AG04449 (cell line): Measurements from ENCODE around the gene MAPKBP1.

Experiments used
- CTCF ChIA-PET: fragments of 350-600 bp; formaldehyde crosslinking; extraction: SDS; loops from one replicate; lab custom pipeline; 2021; ENCODE audit warnings: antibody characterized with exemption; lab: Yijun Ruan, JAX
- POLR2A ChIA-PET: fragments of 400-600, 350-600 bp; formaldehyde crosslinking; extraction: SDS; loops from one replicate; lab custom pipeline; 2020; ENCODE audit warnings: antibody characterized with exemption, inconsistent platforms; lab: Yijun Ruan, JAX
- DNase-seq: peaks from one replicate; pipeline ENCODE4 v3.0.0-alpha.2; 2010; ENCODE audit warnings: low read depth, low spot score
- H3K4me3 ChIP-seq: 2 replicates; pipeline ENCODE4 v1.5.1; 2011; ENCODE audit warnings: low read depth, mild to moderate bottlenecking, control low read depth, low read length
- CTCF ChIP-seq: IDR thresholded peaks from one replicate; pipeline ENCODE4 v1.5.1; 2011; ENCODE audit warnings: mild to moderate bottlenecking, moderate library complexity, low read length, control low read depth, inconsistent platforms; ENCODE audit not compliant: insufficient read depth; ENCODE audit errors: missing control alignments

Gene MAPKBP1

GRCh38 chr15:41789662-41790061, 15.4 kb downstream of the MAPKBP1 start:
- no peak overlapping the region for H3K4me3 ChIP-seq
- TF ChIP-seq CTCF: no peak
- ChIA-PET CTCF (interaction anchor here (0.6 to 12.8 kb wide), 6 partner anchors 9 to 265 kb away, joined by 3 to 163 read pairs (median 5); partner anchors contain the start of gene MAPKBP1), POLR2A (interaction anchor here (1.7 kb wide), 1 partner anchor 16 kb away, joined by 7 read pairs; the partner anchor contains the start of gene MAPKBP1)
- no peak for DNase-seq

GRCh38 chr15:41790169-41790568, 15.9 kb downstream of the MAPKBP1 start:
- TF ChIP-seq CTCF: no peak
- H3K4me3 ChIP-seq: no peak overlapping the region
- ChIA-PET CTCF (interaction anchor here (0.6 to 12.8 kb wide), 6 partner anchors 15 to 265 kb away, joined by 3 to 163 read pairs (median 3); partner anchors contain the start of gene MAPKBP1), POLR2A (interaction anchor here (1.7 kb wide), 1 partner anchor 16 kb away, joined by 7 read pairs; the partner anchor contains the start of gene MAPKBP1)
- no peak for DNase-seq

- POLR2A ChIA-PET: interaction anchor here (1.7 kb wide), 1 partner anchor 17 kb away, joined by 7 read pairs; the partner anchor contains the start of gene MAPKBP1
- TF ChIP-seq CTCF: no peak
- DNase-seq: no peak
- H3K4me3 ChIP-seq: no peak overlapping the region
- CTCF ChIA-PET: interaction anchor here (1.2 to 12.8 kb wide), 3 partner anchors 16 to 114 kb away, joined by 3 to 163 read pairs (median 102); partner anchors contain the start of gene MAPKBP1
Measured at GRCh38 chr15:41790756-41791546, 16.7 kb downstream of the MAPKBP1 start.

GRCh38 chr15:41791547-41791937, 17.3 kb downstream of the MAPKBP1 start:
- CTCF ChIA-PET: interaction anchor here (1.2 to 12.8 kb wide), 3 partner anchors 17 to 113 kb away, joined by 3 to 163 read pairs (median 102); partner anchors contain the start of gene MAPKBP1
- no peak overlapping the region for H3K4me3 ChIP-seq
- no peak for TF ChIP-seq CTCF
- no peak for DNase-seq
- POLR2A ChIA-PET: no interaction called here

- DNase-seq: no peak
- H3K4me3 ChIP-seq: no peak overlapping the region
- ChIA-PET CTCF (interaction anchor here (0.6 to 12.8 kb wide), 4 partner anchors 13 to 188 kb away, joined by 3 to 163 read pairs (median 53); partner anchors contain the start of gene MAPKBP1), POLR2A (no interaction called here)
- no peak for TF ChIP-seq CTCF
Measured at GRCh38 chr15:41792000-41792637, 17.8 kb downstream of the MAPKBP1 start.

GRCh38 chr15:41794081-41794480, 19.8 kb downstream of the MAPKBP1 start:
- CTCF ChIA-PET: interaction anchor here (1.0 to 12.8 kb wide), 3 partner anchors 17 to 26 kb away, joined by 3 to 163 read pairs (median 102); partner anchors contain the start of gene MAPKBP1
- POLR2A ChIA-PET: no interaction called here
- no peak for DNase-seq
- no peak overlapping the region for H3K4me3 ChIP-seq
- no peak for TF ChIP-seq CTCF
